BE2C (cell line): Measurements from ENCODE around the gene CBLN1.

Experiments used
- DNase-seq: peaks from one replicate; pipeline ENCODE4 v3.0.0-alpha.2; 2020
- H3K27me3 ChIP-seq: fragments of 250-450 bp; sonication (Bioruptor Pico); 2 replicates; pipeline ENCODE4 v1.5.1; 2020; ENCODE audit warnings: mild to moderate bottlenecking
- H3K36me3 ChIP-seq: fragments of 250-450 bp; sonication (Bioruptor Pico); 2 replicates; pipeline ENCODE4 v1.5.1; 2020; ENCODE audit warnings: mild to moderate bottlenecking
- H3K4me1 ChIP-seq: fragments of 250-450 bp; sonication (Bioruptor Pico); 2 replicates; pipeline ENCODE4 v1.5.1; 2020
- H3K4me3 ChIP-seq: 2 replicates; pipeline ENCODE4 v1.5.1; 2011; ENCODE audit warnings: low read depth, low read length
- H3K9me3 ChIP-seq: fragments of 250-450 bp; sonication (Bioruptor Pico); 2 replicates; pipeline ENCODE4 v1.5.1; 2020
- CTCF ChIP-seq: IDR thresholded peaks from 2 replicates; pipeline ENCODE4 v1.5.1; 2012; ENCODE audit warnings: mild to moderate bottlenecking, low read depth, low read length

The CBLN1 gene

DNA sequence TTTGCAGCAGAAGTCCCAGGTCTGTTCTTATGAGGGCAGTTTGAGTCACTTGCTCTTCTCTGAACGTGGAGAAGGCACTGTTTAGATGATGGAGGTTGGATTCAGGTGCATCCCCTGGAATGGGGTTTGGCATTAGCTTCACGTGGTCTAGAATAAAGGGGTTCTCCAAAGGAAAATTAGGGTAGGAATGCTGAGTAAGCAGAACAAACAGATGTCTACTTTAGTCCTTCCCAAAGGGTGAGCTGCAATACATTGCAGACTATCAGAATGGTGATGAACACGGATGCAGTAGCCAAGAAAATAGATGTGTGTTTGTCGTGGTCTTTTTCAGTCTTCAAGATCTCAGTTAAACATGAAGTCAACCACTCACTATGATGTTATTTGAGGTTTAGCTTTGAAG, 3.3 kb upstream of the CBLN1 start:
- Histone ChIP-seq H3K4me3 (no peak overlapping the region), H3K9me3 (no peaks in the 10 kb centered on the region; the same call in 1 of the 2 replicates), H3K4me1 (peaks cover 5% of the 10 kb centered on the region; the same call in 1 of the 2 replicates), H3K36me3 (no peaks in the 10 kb centered on the region), H3K27me3 (peaks cover 13% of the 10 kb centered on the region)
- TF ChIP-seq CTCF: no peak
- no peak for DNase-seq

DNA sequence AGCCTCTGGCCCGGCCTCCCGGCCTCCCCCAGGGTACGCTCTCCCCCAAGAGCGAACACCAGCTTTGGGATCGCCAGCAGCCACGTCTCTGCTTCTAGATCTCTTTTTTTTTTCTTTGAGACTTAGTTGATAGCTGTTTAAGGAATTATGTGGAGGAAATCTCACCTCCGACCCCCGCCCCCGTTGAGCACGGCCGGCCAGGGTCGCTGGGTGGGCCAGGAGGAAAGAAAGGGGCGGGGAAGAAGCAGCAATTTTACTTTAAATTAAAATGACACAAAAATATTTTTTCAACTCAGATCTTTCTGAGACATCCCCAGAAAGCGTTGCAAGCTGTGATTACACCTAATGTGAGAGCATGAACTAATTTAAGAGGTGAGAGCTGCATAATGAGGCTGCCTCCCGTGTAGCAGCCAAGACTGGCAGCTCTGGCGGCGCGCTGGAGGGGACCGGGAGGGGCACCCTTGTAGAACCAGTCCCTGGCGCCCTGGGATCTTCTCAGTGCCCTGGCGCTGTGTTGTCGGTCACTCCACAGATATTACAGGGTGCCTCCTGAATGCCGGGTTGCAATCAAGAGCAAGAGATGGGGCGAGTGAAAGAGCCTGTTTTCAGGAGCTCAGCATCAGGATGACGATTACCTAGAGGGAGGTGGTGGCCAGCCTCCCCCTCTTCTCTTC, 1.9 kb upstream of the CBLN1 start:
- H3K27me3 ChIP-seq: peaks cover 17% of the 10 kb centered on the region
- DNase-seq: no peak
- no peaks in the 10 kb centered on the region for H3K36me3 ChIP-seq
- peaks cover 5% of the 10 kb centered on the region; the same call in 1 of the 2 replicates for H3K4me1 ChIP-seq
- H3K4me3 ChIP-seq: peak overlapping the region; percentile 76
- no peaks in the 10 kb centered on the region; the same call in 1 of the 2 replicates for H3K9me3 ChIP-seq
- TF ChIP-seq CTCF: no peak

DNA sequence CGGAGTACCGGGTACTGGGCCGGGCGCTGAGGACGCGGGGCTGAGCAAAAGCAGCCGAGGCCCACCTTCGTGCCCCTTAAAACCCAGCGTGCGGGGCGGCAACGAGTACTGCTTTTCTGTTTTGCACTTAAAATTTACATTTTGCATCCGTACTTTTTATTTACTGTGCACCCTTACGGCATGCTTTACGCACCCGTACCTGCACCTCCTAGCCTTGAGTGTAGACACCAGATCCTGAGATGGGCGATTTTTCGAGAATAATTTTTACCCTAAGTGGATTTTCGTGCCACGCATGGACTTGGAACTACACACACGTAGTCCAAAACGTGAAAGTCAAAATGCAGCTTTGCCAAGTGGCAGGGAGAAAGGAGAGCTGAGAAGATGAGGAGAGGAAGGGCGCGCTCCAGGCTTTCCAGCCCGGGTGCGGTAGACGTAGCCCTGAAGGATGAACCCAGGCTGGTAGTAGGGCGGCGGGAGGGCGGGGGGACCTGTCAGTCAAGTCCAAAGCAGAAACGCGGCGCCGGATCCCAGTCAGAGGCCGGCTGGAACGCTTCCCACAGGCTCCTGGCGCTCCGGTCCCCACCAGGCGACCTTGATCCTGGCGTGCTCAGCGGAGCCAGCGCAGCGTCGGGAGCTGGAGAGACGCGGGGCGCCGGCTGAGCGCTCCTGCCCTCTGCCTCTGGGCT, 1.2 kb upstream of the CBLN1 start:
- Histone ChIP-seq H3K4me1 (peaks cover 5% of the 10 kb centered on the region; the same call in 1 of the 2 replicates), H3K36me3 (no peaks in the 10 kb centered on the region), H3K4me3 (peak overlapping the region; percentile 76), H3K9me3 (no peaks in the 10 kb centered on the region; the same call in 1 of the 2 replicates), H3K27me3 (peaks cover 17% of the 10 kb centered on the region)
- peak; percentile 91 for DNase-seq
- TF ChIP-seq CTCF: no peak

GRCh38 chr16:49281843-49282642, 405 bp upstream of the CBLN1 start:
- H3K36me3 ChIP-seq: no peaks in the 10 kb centered on the region
- peak overlapping the region; percentile 76 for H3K4me3 ChIP-seq
- peak; percentile 97 for DNase-seq
- H3K4me1 ChIP-seq: peaks cover 5% of the 10 kb centered on the region; the same call in 1 of the 2 replicates
- peak; percentile 46 for TF ChIP-seq CTCF
- peaks cover 17% of the 10 kb centered on the region for H3K27me3 ChIP-seq
- H3K9me3 ChIP-seq: no peaks in the 10 kb centered on the region; the same call in 1 of the 2 replicates

DNA sequence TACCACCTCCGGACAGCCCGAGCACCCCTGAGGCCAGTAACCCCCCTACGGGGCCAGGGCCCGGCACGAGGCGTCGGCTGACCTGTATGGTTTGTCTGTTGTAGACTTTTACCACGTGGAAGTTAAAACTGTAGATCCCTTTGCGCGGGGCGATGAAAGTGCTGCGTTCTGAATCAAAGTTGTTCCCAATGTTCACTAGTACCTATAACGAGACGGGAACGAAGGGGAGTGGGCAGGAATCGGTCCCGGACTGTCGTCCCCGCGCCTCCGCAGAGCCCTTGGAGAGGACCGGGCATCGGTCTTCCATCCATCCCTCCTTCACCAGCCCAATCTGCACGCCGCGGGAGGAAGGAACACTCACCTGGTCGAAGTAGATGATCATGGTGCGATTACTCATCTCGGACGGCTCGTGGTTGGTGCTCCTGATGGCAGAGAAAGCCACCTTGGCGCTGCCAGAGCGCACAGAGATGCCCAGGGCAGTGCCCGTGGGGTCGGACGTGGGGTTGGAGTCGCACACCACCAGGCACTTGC, 732 bp downstream of the CBLN1 start:
- no peak for TF ChIP-seq CTCF
- H3K4me1 ChIP-seq: peaks cover 5% of the 10 kb centered on the region; the same call in 1 of the 2 replicates
- no peaks in the 10 kb centered on the region for H3K36me3 ChIP-seq
- DNase-seq: peak; percentile 19
- H3K4me3 ChIP-seq: peak overlapping the region; percentile 59
- H3K9me3 ChIP-seq: no peaks in the 10 kb centered on the region; the same call in 1 of the 2 replicates
- peaks cover 17% of the 10 kb centered on the region for H3K27me3 ChIP-seq
